HUES64 (cell line): ENCODE measurements around the gene MTAP.

Source experiments
- H3K27ac ChIP-seq: 2 replicates; pipeline ENCODE4 v1.7.0; 2013; ENCODE audit warnings: low read depth, low read length, inconsistent platforms
- H3K27me3 ChIP-seq: 2 replicates; pipeline ENCODE4 v1.6.1; 2013; ENCODE audit warnings: mild to moderate bottlenecking, low read length; ENCODE audit not compliant: insufficient read depth
- H3K36me3 ChIP-seq: 2 replicates; pipeline ENCODE4 v1.6.1; 2013; ENCODE audit warnings: mild to moderate bottlenecking, low read length; ENCODE audit not compliant: insufficient read depth
- H3K4me1 ChIP-seq: 2 replicates; pipeline ENCODE4 v1.6.1; 2013; ENCODE audit warnings: mild to moderate bottlenecking, low read length, moderate library complexity; ENCODE audit not compliant: insufficient read depth
- H3K4me3 ChIP-seq: 2 replicates; pipeline ENCODE4 v1.5.1; 2013; ENCODE audit warnings: mild to moderate bottlenecking, low read length, moderate library complexity
- H3K9ac ChIP-seq: 2 replicates; pipeline ENCODE4 v1.6.1; 2013; ENCODE audit warnings: mild to moderate bottlenecking, low read depth, low read length
- H3K9me3 ChIP-seq: 2 replicates; pipeline ENCODE4 v1.6.1; 2013; ENCODE audit warnings: low read depth, low read length; ENCODE audit not compliant: insufficient read depth
- WGBS: fragments of 150-250, 120-280 bp; methylation state at CpG from one replicate; pipeline ENCODE4 v1.1.7; 2013; ENCODE audit warnings: missing lambda C conversion rate; 5-methylcytosine and 5-hydroxymethylcytosine counted together

The MTAP gene

DNA sequence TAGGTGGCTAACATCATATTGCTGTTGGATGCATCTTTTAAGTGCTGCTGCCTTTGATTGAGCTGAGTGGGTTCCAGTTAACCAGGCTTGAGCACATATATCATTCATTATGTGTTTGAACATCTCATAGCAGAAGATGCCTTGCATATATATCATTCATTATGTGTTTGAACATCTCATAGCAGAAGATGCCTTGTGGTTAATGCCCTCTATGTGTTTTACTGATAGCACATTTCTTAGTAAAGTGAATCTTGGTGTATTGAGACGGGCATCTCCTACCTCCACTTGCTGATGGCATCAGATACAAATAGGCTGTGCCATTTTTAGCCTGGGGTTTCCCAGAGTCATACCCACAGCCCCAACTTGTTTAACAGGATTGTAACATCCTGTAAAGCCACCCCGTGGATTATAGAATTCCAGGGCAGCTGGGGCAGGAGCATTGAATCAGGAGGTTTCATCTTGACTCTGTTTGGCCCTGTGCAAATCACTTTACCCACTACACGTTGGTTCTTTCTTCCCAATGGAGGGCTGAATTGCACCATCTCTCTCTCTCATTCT lies 26.5 kb downstream of the MTAP start:
- peaks cover 12% of the 10 kb centered on the region for H3K9me3 ChIP-seq
- peaks cover 98% of the 10 kb centered on the region for H3K36me3 ChIP-seq
- no peak overlapping the region for H3K4me3 ChIP-seq
- 93% methylated on average over 3 of the region's 3 CpGs for WGBS
- H3K4me1 ChIP-seq: no peaks in the 10 kb centered on the region
- no peaks in the 10 kb centered on the region for H3K27me3 ChIP-seq
- H3K27ac ChIP-seq: no peak overlapping the region
- H3K9ac ChIP-seq: no peak overlapping the region

DNA sequence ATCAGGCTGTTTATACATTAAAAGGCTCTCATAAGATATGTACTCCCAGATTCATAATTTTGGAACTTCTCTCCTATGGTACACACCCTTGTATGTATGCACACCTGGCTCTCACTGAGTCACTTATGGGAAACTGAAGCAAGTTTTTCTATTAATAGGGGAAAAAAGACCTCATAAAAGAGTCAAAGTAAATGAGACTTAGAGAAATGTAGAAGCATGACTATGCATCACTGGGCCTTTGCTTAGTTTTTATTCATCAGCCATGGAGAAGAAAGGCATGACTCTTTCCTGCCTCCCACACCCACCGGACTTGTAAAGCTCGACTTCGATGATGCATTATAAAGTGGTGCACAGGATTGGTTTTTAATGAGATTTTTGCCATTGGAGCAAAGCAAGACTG lies 28.2 kb downstream of the MTAP start:
- no peaks in the 10 kb centered on the region for H3K27me3 ChIP-seq
- H3K9ac ChIP-seq: no peak overlapping the region
- no peaks in the 10 kb centered on the region for H3K4me1 ChIP-seq
- H3K4me3 ChIP-seq: no peak overlapping the region
- H3K36me3 ChIP-seq: peaks cover 99% of the 10 kb centered on the region
- peaks cover under 1% of the 10 kb centered on the region; the same call in 1 of the 2 replicates for H3K9me3 ChIP-seq
- H3K27ac ChIP-seq: no peak overlapping the region
- 100% methylated on average over 3 of the region's 3 CpGs for WGBS

DNA sequence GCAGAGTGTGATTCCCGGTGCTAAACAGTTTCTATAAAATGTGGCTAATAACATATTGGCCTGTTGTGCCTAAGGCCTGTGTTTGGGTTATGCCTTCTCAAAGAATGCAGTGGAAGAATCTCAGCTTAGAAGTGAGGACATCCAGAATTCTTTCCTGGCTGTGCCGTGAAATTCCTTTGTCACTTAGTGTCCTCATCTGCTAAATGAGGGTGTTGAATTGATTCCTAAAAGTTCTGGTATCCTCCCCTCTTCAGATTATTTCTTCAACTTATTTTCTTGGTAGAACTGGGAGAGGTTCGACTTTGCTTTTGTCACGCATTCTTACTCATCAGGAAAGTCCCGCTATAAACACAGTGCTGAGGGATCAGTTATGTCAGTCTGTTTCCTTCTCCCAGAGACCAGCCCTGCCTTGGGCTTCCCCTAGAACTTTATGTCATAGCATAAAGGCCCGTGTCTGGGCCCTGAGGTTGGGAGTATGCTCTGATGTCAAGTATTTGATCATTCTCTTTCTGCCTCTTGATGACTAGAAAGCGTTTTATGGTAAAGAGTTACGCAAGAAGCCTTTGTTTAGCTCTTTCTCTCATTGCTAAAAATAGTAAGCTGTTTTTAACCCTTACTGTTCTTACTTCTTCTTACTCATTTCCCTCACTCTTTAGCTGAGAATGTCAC lies 29.5 kb downstream of the MTAP start:
- Histone ChIP-seq H3K4me3 (no peak overlapping the region), H3K36me3 (peaks cover 99% of the 10 kb centered on the region), H3K27me3 (no peaks in the 10 kb centered on the region), H3K9me3 (no peaks in the 10 kb centered on the region), H3K4me1 (no peaks in the 10 kb centered on the region), H3K9ac (no peak overlapping the region), H3K27ac (no peak overlapping the region)
- WGBS: 93% methylated on average over 8 of the region's 8 CpGs

DNA sequence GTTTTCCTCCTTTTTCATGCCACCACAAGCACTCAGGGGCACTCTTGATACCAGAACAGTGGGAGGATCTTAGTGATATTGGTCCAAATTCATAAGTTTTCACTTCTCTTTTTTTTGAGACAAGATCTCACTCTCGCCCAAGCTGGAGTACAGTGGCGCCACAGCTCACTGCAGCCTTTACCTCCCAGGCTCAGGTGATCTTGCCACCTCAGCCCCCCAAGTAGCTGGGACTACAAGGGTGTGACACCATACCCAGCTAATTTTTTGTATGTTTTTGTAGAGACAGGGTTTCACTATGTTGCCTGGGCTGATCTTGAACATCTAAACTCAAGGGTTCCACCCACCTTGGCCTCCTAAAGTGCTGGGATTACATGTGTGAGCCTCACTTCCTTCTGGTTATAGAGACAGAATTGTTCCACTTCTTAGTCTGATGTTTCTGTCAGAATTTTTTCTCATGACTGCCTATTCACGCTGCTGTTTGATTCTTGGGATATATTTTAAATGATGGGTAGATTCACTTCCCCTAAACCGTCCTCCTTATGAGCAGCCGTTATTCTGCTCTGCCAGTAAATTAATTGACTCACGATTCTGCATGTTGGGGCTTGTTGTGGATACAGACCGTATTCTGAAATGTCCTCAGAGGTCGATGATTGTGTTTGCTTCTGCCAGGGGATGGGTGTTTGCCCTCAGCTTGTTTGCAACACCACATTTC lies 30.8 kb downstream of the MTAP start:
- no peaks in the 10 kb centered on the region for H3K4me1 ChIP-seq

DNA sequence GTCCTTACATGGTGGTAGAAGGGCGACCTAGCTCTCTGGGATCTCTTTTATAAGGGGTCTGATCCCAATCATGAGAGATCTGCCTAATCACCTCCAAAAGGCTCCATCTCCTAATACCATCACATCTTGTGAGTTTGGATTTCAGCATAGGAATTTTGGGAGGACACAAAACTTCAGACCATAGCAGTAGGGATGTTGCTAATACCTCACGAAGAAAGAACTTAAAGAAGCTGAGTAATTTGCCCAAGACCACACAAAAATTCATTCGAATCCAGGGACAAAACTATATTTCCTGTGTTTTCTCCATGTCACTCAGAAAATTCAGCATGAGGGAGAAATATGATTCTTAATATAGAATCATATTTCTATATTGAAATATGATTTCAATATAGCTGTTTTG lies 32.7 kb downstream of the MTAP start:
- Histone ChIP-seq H3K9me3 (peaks cover 3% of the 10 kb centered on the region; the same call in 1 of the 2 replicates), H3K27me3 (no peaks in the 10 kb centered on the region), H3K36me3 (peaks cover 99% of the 10 kb centered on the region), H3K4me3 (no peak overlapping the region), H3K4me1 (no peaks in the 10 kb centered on the region), H3K27ac (no peak overlapping the region), H3K9ac (no peak overlapping the region)
- 99% methylated on average over 3 of the region's 3 CpGs for WGBS

More for the DNA sequence above, 30.8 kb downstream of the MTAP start:
- Histone ChIP-seq H3K4me3 (no peak overlapping the region), H3K9me3 (no peaks in the 10 kb centered on the region), H3K27me3 (no peaks in the 10 kb centered on the region), H3K36me3 (peaks cover 99% of the 10 kb centered on the region), H3K27ac (no peak overlapping the region), H3K9ac (no peak overlapping the region)
- 97% methylated on average over 8 of the region's 8 CpGs for WGBS

DNA sequence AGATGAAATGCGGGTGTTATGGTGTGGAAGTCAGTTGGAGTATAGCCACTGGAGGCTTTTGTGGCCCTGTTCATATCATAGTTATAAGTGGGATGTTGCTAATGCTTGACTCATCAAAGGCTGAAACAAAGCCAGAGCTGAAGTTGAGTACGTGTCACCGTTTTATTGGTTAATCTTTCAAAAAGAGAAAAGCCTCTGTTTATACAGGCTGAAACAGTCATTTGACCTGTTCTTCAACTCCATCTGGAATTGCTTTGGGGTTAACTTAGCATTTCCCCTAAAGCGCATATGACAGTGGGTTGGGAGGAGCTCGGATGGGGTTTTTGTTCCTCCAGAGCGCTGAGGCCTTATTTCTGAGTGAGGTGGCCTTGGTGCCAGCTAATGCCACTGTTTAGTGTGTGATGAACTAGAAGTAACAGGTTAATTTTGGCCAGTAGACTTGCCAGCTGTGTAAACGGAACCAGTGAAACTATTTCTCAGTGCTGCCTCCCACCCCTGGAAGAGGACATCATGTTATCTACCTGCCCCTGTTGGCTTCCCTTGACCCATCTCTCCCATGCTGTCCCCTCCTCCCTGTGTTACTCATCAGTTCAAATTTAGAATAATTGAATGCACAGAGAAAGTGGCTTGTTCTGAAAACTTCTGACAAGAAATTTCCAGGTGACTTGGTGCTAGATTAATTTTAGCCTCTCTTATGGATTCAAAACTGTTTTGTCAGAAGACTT lies 34.2 kb downstream of the MTAP start:
- Histone ChIP-seq H3K4me3 (no peak overlapping the region), H3K9me3 (peaks cover 16% of the 10 kb centered on the region; the same call in 1 of the 2 replicates), H3K9ac (no peak overlapping the region), H3K27ac (no peak overlapping the region), H3K4me1 (no peaks in the 10 kb centered on the region), H3K27me3 (no peaks in the 10 kb centered on the region), H3K36me3 (peaks cover 99% of the 10 kb centered on the region)
- WGBS: 94% methylated on average over 7 of the region's 7 CpGs

DNA sequence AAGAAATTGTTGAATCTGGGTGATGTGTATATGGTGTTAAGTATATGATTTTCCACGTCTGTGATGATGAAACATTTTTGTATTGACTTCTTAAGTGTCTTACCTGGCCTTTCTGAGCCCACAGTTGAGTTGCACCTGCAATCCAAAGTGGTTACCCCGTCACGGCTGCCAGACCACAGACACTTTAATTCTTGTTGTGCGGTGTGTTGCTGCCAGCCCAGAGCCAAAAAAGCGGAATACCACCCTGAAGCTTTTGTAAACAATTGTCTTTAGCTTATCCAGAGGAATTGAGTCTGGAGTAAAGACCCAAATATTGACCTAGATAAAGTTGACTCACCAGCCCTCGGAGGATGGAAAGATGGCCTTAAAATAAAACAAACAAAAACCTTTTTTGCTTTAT lies 35.1 kb downstream of the MTAP start:
- 94% methylated on average over 6 of the region's 6 CpGs for WGBS
- no peaks in the 10 kb centered on the region for H3K27me3 ChIP-seq
- no peak overlapping the region for H3K27ac ChIP-seq
- H3K9me3 ChIP-seq: peaks cover 25% of the 10 kb centered on the region; the same call in 1 of the 2 replicates
- H3K36me3 ChIP-seq: peaks cover 99% of the 10 kb centered on the region
- H3K4me3 ChIP-seq: no peak overlapping the region
- no peak overlapping the region for H3K9ac ChIP-seq
- no peaks in the 10 kb centered on the region for H3K4me1 ChIP-seq

DNA sequence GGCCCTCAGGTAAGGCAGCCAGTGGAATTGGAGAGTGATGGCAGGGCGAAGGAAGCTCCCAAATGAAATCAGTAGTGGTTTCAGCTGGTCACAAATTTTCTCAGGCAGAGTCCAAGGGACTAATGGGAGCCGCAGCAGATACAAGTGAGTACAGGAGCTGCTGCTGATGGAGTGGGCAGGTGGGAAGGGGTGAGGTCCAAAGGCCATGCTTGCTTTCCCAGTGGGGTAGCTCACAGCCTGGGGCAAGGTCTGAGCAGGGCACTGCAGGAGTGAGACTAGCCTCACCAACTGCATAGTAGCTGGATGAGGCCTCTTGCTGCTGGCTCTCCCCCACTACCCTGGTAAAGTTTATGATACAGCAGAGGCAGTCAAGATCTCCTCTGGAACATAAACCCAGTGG lies 38.2 kb downstream of the MTAP start:
- 49% methylated on average over 2 of the region's 2 CpGs for WGBS
- Histone ChIP-seq H3K9ac (no peak overlapping the region), H3K27me3 (no peaks in the 10 kb centered on the region), H3K27ac (no peak overlapping the region), H3K9me3 (peaks cover 52% of the 10 kb centered on the region), H3K4me3 (no peak overlapping the region), H3K4me1 (no peaks in the 10 kb centered on the region), H3K36me3 (peaks cover 88% of the 10 kb centered on the region)

DNA sequence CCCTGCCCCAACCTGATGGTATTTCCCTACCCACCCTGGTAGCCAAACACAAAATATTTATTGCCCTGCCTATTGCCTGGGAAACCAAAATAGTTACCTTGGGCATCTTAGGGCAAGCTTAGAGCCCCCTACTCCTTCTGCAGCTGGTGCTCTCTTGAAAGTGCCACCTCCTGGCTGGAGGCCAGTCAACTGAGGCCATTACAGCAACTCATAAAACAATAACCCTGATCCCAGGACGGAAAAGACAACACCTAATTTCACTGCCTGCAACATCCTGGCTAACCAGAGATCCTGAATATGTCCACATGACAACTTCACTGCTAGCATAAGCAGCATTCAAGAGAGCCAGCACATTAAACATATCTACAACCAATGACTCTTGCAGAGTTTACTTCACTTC lies 38.7 kb downstream of the MTAP start:
- peaks cover 57% of the 10 kb centered on the region for H3K9me3 ChIP-seq
- no peak overlapping the region for H3K9ac ChIP-seq
- 88% methylated on average over 1 of the region's 1 CpG for WGBS
- H3K36me3 ChIP-seq: peaks cover 87% of the 10 kb centered on the region
- H3K27me3 ChIP-seq: no peaks in the 10 kb centered on the region
- H3K4me1 ChIP-seq: no peaks in the 10 kb centered on the region
- H3K4me3 ChIP-seq: no peak overlapping the region
- no peak overlapping the region for H3K27ac ChIP-seq

DNA sequence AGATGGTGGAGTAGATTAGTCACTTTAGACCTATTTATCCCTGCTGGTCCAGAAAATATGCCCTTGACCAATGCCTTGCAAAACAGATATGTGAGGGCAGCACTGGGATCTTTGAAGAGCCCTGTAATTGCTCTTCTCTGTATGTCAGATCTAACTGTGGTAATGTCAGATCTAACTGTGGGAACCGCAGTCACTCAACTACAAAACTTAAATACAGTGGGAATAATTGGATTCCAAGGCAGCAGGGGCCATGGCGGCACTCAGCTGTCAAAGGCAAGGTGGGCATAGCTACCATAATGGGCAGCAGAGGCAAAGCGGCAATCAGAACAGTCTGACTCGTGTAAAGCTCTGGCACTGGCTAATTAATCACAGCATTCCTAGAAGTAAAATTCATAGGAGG lies 46.2 kb downstream of the MTAP start:
- Histone ChIP-seq H3K27ac (no peak overlapping the region), H3K9ac (no peak overlapping the region), H3K4me3 (no peak overlapping the region), H3K4me1 (no peaks in the 10 kb centered on the region), H3K36me3 (peaks cover 84% of the 10 kb centered on the region), H3K27me3 (no peaks in the 10 kb centered on the region), H3K9me3 (peaks cover 34% of the 10 kb centered on the region)
- 97% methylated on average over 4 of the region's 4 CpGs for WGBS

DNA sequence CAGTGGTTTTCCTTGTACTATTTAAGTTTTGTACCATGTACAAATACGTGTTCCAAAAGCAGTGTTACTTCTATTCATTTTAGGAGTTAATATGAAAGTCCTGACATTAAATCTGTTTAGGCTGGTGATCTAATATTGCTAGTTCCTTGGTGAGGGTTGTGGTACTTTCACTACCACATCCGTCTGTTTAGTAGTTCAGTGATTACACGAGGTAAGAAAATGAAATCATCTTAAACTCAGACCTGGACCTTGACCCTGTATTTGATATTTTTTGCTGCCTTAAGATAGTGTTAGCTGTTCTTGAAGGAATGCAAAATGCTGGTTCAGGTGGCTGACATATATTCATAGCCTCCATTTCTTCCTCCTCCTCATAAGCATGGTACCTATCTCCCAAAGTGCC lies 50.3 kb downstream of the MTAP start:
- Histone ChIP-seq H3K27ac (no peak overlapping the region), H3K4me3 (no peak overlapping the region), H3K9ac (no peak overlapping the region), H3K36me3 (peaks cover 94% of the 10 kb centered on the region), H3K27me3 (no peaks in the 10 kb centered on the region), H3K4me1 (no peaks in the 10 kb centered on the region), H3K9me3 (peaks cover 6% of the 10 kb centered on the region; the same call in 1 of the 2 replicates)
- 97% methylated on average over 3 of the region's 3 CpGs for WGBS
